Pericardium fibroblast (primary cell): ENCODE measurements around the gene MIB2. TPM values are rescaled to one million over a fixed set of nuclear protein-coding genes. Genes with fewer than 3 reads are reported as not detected.

Experiments
- total RNA-seq: library from RNA; depleted of rRNA; stranded (reverse); fragments of >200 nt; gene quantifications from 2 replicates; pipeline ENCODE4 v1.2.3, GENCODE V29; 2015

The MIB2 gene
- total RNA-seq: 57.9 and 64.6 TPM in 2 replicates

DNA sequence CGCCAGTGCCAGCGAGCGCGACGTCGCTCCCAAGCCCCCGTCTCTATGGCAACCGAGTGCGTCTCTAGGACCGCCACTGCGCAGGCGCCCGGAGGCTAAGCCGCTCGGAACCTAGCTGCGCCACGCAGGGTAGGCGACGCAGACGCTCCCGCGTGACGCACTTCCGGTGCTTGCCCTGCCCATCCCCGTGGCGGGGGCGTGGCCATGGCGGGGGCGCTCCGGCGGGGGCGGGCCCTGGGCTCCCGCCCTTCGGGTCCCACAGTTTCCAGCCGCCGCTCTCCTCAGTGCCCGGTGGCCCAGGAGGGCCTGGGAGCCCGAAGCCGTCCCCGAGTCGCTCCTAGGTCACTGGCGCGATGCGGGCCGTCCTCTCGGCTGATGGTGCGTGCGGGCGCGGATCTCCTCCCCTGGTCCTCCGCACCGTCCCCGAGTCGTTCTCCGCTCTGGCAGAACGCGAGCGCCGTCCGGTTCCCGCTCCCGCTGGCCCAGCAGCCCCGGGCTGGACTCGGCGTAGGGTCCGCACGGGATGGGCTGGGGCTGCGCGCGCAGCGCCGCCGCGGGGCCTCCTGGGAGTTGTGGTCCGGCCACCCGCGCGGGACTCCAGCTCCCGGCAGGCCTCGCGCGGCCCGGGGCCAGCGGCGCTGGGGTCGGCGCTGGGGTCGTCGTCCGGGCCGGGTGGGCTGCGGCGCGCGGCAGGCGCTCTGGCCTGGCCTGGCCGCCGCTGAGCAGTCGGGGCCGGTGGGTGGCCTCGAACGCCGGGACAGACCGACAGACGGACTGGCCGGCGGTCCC, at the start of gene MIB2:
Gene MIB2 (plus strand): TSS at position 245 of the 789 bp plus-strand sequence. CDS start 7,953 bp downstream, outside the sequence.

DNA sequence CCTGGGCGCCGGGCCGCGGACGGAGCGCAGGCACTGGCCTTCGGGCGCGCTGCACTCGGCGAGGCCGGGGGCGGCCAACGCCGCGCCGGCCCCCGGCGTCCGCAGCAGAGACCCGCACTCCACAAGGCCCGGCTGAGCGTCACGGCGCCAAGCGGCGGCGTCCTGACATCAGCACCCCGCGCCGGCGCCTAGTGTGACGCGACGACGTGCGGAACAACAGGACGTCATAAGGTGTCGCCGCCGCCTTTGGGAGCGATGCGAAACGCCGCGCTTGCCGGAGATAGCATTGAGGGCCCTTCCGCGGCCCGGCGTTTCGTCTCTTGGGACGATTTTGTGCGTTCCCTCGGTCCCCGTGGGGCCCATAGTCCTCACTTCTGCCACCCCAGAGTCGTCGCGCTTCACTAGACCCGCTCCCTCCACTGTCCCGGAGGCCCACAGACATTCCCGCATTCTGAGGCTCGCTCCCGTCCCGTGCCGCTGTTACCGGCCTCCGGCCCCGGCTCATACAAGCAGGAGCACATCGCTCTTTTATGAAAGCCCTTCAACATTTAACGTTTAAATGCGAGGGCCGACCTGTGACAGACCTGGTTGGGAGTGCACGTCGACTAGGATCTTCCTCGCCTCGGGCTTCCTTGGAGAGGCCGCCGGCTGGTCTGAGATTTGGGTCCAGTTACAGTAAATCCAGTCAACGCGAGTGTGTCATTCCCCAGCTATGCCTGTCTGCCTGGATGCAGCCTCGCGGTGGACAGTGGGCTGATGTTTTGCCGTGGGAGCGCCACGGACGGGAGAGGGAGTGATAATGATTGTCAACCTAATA, 40.4 kb upstream of the MIB2 start, which contains the start of gene SSU72:
Gene SSU72 (minus strand): TSS at position 143 of the 817 bp plus-strand sequence. CDS start 306 bp downstream, outside the sequence.

DNA sequence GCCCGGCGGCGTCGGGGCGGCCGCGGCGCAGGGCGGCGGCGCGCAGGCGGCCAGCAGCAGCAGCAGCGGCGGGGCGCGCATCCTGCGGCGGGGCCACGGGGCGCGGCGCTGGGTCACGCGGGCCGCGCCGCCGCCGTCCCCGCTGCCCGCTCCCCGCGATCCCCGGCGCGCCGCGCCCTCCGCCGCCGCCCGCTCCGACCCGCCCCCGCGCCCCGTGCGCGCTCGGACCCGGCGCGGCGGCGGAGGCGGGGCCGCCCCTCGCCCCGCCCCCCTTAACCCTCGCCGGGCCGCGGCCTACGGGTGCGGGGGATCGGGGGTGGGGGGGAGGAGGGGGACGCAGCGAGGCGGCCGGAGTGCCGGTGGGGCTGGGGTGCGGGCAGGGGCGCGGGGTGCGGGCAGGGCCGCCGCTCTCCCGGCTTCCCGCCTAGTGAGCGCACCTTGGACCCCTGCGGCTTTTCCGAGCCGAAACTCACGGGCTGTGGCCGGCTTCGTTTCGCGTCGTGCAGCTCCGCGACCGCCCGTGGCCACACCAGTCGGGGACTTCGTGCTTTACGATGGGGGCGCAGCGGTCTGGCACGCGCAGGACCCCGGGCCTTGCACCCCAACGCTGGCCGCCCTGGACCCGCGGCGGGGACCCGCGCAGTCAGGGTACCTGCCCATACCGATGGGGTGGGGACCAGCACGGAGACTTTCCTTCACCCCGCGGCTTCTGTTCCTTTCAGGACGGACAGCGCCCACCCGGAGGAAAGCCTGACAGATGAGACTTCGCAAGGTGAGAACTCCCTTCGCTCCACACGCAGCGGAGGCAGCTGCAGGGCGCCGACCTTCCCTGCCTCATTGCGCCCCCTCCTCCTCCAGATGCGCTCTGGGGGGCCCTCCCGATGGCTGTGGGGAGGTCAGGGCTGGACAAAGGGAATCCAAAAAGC, 15.1 kb upstream of the MIB2 start, which contains the start of gene FNDC10:
Gene FNDC10 (minus strand): TSS at position 201 of the 926 bp plus-strand sequence. CDS start 120 bp downstream, at position 81.

DNA sequence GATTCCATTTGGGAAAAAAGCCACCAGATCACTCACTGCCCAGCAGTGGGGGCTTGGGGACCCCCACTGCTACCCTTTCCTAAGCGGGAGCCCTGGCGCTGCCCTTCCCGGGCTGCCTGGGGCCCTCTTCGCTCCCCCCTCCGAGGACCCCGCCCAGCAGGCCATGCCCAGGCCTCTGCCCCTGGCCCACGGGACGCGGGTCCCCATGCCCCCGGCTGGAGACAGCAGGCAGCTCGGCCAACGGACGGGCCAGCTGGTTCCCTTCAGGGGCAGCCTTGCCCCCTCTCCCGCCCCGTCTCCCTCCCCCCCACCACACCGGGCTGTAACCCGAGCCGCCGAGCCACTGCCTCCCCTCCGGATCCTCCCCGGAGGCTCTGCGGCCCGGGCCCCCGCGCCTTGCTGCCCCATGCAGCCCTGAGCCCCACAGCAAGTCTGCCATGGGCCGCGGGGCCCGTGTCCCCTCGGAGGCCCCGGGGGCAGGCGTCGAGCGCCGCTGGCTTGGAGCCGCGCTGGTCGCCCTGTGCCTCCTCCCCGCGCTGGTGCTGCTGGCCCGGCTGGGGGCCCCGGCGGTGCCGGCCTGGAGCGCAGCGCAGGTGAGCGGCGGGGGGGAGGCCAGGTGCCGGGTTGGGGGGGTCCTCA, 16.6 kb downstream of the MIB2 start, which contains the start of gene MMP23B:
Gene MMP23B (plus strand): TSS at position 392 of the 639 bp plus-strand sequence. CDS start 46 bp downstream, at position 438.

DNA sequence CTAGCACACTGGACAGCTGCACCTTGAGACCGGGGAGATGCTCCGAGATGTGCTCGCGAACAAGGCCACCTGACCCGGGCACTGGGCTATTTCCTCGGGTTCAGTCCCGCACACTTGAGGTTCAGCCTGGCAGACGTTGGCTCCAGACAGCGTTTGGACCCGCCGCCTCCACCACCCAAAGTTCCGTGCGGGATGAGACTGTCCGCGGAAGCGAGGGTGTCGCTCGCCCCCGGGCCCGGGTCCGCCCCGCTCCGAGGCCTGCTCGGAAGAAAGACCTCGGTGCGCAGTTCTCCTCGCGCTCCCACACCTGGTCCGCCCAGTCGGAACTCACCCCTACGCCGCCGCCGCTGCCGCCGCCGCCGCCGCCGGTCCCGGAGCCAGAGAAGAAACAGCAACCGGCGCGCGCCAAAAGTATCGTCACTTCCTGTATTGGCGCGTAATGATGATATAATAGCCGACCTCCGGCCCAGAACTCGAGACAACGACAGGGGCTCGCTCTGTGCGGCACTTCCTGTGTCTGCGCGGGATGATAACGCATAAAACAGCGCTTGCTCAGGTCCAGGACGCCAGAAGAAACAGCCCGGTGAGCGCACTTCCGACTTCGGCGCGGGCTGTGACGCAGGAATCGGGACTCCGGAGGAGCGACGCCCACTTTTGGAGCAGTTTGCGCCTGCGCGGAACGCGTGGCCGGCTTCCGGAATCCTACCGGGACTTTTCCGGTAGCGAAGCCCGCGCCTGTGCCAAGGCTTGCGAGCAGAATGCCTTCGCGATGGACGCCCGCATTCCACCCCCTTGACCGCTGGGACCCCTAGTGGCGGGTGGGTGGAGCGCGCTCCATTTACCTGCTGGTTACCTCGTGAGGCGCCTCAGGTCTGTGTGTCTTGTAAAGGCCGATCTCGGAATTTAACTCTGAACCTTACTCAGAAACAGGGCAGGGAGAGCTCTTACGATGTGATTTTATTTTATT, 43.6 kb downstream of the MIB2 start, which contains the start of gene CDK11B:
Gene CDK11B (minus strand): TSS at position 422 of the 967 bp plus-strand sequence. CDS start 1,519 bp downstream, outside the sequence.

Other genes with a start within 250 kb of the MIB2 start
- gene AURKAIP1, start 240.3 kb upstream of the MIB2 start, total RNA-seq: 101 and 136 TPM in 2 replicates
- gene CCNL2, start 216.2 kb upstream of the MIB2 start, total RNA-seq: 92.3 and 98.2 TPM in 2 replicates
- gene MRPL20, start 208.2 kb upstream of the MIB2 start, total RNA-seq: 102 and 107 TPM in 2 replicates
- gene ANKRD65, start 194.2 kb upstream of the MIB2 start, total RNA-seq: 0.35 and 2.9 TPM in 2 replicates
- 12.3 and 18.0 TPM in 2 replicates for gene VWA1, start 179.8 kb upstream of the MIB2 start, total RNA-seq
- under 0.01 TPM in 1 of 2 replicates, not detected in the other for gene ATAD3C, start 165.8 kb upstream of the MIB2 start, total RNA-seq
- gene ATAD3B, start 143.7 kb upstream of the MIB2 start, total RNA-seq: 8.0 and 27.4 TPM in 2 replicates
- 23.4 and 27.7 TPM in 2 replicates for gene ATAD3A, start 103.3 kb upstream of the MIB2 start, total RNA-seq
- 4.1 and 6.1 TPM in 2 replicates for gene TMEM240, start 74.9 kb upstream of the MIB2 start, total RNA-seq
- 134 and 149 TPM in 2 replicates for gene SSU72, start 40.6 kb upstream of the MIB2 start, total RNA-seq
- 22.8 and 23.8 TPM in 2 replicates for gene FNDC10, start 15.4 kb upstream of the MIB2 start, total RNA-seq
- 117 and 174 TPM in 2 replicates for gene MMP23B, start 16.7 kb downstream of the MIB2 start, total RNA-seq
- gene CDK11B, start 43.5 kb downstream of the MIB2 start, total RNA-seq: 7.5 and 11.3 TPM in 2 replicates
- 20.1 and 42.9 TPM in 2 replicates for gene SLC35E2B, start 77.3 kb downstream of the MIB2 start, total RNA-seq
- gene CDK11A, start 108.9 kb downstream of the MIB2 start, total RNA-seq: 7.3 and 14.6 TPM in 2 replicates
- 40.3 and 71.3 TPM in 2 replicates for gene NADK, start 163.0 kb downstream of the MIB2 start, total RNA-seq